GM19035 (cell line): ENCODE results near the gene NDUFB7.

Experiments used
- ATAC-seq: cut with Tn5 transposase; IDR thresholded peaks from one replicate; pipeline ENCODE4 v1.9.1; 2021; ENCODE audit not compliant: unreplicated experiment

Gene NDUFB7

DNA sequence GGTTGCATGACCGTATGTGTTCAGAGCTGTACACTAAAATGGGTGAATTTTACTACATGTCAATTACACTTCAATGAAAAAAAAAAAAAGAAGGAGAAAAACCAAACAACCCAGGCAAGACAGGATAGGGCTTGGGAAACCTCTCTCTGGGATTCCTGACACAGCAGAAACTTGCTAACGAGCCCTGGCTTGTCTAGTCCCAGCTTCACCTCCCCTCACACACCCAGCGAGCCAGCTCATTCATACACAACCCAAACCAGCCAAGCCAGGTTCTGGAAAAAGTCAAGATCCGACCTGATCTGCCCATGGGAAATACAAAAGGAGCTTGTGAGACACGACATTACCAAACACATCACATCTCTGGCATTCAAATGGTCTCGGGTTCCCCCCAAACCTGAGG, 46.1 kb downstream of the NDUFB7 start:
- no peak for ATAC-seq

DNA sequence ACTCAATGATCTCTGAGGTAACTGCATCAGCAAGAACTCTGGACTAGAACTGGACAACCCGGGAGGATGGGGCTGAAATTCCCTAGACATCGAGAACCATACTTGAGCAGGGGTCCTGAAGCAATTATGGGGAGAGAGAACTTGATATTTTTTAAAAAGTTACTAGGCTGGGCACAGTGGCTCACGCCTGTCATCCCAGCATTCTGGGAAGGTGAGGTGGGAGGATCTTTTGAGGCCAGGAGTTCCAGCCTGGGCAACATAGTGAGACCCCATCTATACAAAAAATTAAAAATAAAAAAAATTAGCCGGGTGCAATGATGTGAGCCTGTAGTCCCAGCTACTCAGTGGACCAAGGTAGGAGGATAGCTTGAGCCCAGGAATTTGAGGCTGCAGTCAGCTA, 51.3 kb downstream of the NDUFB7 start:
- ATAC-seq = no peak

DNA sequence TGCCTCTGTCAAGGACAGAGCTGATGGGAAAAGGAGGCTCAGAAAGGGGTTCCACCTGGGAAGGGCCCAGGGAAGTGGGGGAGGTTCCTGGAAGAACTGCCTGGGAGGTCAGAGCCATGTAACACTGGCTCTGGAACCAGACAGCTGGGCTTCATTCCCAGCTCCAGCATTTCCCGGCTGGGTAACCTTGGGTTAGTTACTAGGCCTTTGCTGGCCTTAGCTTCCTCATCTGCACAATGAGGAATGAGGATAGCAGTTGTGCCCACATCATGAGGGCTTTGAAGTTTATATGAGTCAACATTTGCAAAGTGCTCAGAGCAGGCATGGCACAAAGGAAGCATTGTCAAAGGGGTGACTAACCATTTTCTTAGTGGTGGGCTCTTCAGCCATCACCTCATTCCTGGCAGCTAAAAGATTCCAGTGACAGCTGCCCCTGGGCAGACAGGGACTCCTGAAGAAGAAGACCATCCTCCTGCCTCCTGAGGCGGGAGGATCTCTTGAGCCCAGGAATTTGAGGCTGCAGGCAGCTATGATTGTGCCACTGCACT, 51.9 kb downstream of the NDUFB7 start:
- no peak for ATAC-seq

DNA sequence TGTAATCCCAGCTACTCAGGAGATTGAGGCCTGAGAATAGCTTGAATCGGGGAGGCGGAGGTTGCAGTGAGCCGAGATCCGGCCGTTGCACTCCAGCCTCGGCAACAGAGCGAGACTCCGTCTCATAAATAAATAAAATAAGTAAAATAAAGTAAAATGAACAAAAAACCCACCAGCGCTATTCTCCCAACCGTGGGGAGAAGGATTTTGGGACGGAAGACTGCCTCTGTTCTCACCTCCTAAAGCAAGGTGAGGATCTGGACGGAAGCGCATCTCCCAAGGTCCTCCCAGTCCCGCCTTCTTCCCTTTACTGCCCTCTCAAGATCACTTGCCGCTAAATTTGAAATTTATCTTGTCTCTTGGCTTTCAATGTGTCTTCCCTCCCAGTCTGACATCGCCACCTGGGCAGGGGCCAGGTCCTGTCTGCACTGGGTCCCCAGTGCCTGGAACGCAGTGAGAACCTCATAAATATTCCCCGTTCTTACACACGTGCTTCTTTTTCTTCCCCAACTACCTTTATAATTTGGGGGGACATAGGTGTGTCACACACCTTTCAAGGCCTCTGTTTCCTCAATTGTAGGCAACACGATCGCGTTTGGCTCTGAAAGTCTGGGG, 52.5 kb downstream of the NDUFB7 start:
- ATAC-seq = no peak

DNA sequence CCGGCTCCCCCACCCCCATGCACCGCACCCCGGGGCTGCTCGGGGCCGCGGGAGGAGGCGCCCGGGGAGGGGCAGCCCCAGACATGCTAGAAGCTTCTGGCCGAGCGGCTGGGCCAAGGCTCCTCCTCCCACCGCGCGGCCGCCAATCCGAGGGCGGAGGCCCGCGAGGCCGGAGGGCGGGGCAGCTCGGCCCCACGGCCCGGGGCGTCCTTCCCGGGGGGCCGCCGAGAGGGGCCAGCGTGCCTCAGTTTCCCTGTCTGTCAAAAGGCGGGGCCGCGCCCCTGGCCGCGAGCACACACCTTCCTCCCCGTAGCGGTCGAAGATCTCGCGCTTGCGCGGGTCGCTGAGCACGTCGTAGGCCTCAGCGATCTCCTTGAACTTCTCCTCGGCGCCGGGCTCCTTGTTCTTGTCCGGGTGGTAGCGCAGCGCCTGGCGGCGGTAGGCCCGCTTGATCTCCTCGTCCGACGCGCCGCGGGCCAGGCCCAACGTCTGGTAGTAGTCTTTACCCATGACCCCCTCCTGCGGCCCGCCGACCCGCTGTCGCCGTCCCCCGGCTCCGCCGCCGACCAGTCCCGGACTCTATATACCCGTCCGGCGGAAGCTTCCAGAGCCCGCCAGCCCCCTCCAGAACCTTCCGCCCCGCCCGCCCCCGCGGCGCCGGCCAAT, 53.9 kb downstream of the NDUFB7 start, which contains the start of gene DNAJB1:
Gene DNAJB1, minus strand, starts transcription at position 558 of the 666 bp plus-strand sequence. Its CDS starts 48 bp downstream, at position 510.
- ATAC-seq = peak; percentile 69

DNA sequence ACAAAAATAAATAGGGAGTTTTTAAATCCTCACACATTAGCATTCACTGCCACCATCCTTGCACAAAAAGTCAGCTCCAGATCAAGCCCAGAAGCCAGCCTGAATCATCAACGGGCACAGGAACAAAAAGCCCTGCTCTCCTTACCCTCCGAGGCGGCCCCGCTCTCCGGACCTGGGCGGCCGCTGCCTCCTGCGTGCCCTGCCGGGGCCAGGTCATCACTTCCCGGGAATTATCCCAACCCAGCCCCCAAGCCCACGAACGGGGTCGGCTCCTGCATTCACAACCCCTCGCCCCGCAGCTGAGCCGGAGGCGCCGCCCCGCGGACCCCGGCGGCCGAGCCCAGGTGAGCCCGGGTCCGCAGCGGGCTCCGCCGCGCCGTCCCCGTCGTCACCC, 54.4 kb downstream of the NDUFB7 start:
- ATAC-seq = no peak

DNA sequence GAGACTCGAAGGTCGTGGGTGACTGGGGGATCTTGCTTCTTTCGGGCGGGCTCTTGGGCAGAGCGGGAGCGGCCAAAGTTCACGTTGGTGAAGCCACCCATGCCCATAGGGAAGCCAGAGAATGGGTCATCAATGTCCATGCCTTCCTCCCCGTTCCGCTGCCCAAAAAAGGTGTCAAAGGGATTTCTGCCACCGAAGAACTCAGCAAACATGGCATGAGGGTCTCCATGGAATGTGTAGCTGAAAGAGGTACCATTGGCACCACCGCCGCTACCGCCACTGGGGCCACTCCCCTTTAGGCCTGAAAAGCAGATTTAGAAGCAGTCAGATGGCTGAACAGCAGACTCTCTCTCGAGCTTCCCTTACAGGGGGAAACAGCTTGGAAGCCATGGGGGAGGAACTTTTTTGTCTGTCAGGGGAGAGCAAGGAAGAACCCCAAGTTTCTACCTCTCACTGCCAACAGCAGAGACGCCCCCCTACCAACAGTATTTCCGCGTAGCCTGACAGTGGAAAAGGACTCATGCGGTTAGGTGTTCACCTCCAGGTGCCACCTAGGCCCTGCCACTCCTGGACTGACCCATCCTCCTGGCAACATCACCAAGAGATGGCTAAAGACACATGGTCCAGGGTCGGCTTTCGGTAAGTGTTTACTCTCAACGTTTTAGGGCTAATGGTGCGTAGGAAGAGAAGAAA, 55.0 kb downstream of the NDUFB7 start:
- ATAC-seq = no peak
